HG03095 (cell line): ENCODE results near the gene BDKRB1.
"Not testable (repeated sequence)": the region's sequence is repeated elsewhere in the genome, so short reads cannot be mapped to it uniquely, and the experiment has no call there.

Experiments
- ATAC-seq: cut with Tn5 transposase; IDR thresholded peaks from one replicate; pipeline ENCODE4 v1.9.1; 2021; ENCODE audit warnings: moderate library complexity; ENCODE audit not compliant: unreplicated experiment

The BDKRB1 gene

DNA sequence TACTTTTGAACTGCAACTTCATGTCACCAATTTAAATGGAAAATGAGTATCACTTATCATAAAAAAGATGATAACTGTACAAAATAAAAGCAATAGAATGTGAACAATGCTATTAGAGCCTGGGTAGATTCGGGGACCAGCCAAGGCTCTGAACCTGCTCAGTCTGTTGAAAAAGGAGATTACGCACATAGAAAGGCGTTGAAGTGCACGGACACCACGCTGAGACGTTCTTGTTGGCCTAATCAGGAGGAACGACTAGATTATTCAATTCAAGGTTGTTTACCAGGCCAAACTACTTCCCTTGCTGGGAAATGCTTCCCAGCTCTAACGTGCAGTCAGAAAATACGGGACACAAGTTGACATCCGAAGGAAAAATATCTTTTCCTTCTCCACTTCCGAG is 23.5 kb upstream of the BDKRB1 start:
- ATAC-seq: no peak

DNA sequence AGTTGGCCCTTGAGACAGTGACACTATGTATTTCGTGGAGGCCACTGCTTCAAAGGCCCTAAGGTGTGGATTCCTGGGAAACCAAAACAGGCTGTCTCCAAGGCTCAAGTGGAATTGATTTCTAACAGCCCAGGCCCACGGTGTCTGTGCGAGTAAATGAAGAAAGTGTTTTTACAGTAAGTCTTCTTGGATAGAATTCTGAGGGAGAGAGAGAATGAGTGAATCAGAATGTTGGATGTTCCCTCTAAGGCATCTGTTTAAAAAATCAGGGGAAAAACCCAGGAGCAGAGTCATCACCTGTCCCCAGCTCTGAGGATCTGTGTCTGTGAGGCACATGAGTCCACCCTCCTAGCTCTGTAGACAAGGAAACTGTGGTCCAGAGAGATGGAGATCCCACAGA is 22.3 kb upstream of the BDKRB1 start:
- ATAC-seq: no peak

DNA sequence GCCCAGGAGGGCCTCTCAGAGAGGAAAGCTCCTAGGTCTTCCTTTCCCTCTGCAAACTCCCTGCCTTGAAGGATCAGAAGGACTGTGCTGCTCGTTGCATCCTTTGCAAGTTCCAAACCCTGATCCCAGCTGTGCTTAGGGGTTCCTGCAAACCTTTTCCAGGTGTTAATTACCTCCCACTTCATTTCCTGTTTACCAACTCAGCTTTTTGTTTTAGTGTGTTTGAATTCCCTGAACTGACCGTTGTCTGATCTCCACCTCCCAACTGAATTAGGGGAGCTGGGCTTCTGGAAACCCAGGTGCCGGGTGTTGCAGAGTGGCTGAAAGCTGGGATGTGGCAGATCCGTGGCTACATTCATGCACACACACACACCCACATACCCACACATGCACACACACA is 20.6 kb upstream of the BDKRB1 start:
- no peak for ATAC-seq

DNA sequence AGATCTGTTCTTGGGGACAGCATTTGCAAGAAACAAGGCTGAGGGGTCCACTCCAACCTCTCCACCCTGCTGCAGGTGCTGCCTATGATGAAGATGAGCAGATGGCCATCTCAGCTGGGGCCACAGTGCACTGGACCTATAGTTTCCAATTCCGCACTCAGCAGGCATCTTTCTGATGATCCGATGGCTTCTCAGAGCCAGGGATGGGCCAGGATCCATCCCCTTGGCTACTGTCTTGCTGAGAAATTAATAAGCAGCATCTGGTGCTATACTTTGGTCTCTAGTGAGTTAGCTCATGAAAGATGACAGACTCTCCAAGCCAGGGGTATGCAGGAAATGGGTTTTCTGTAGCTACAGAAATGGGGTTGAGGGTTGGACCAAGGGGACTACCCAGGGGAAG is 18.4 kb upstream of the BDKRB1 start:
- ATAC-seq: no peak

DNA sequence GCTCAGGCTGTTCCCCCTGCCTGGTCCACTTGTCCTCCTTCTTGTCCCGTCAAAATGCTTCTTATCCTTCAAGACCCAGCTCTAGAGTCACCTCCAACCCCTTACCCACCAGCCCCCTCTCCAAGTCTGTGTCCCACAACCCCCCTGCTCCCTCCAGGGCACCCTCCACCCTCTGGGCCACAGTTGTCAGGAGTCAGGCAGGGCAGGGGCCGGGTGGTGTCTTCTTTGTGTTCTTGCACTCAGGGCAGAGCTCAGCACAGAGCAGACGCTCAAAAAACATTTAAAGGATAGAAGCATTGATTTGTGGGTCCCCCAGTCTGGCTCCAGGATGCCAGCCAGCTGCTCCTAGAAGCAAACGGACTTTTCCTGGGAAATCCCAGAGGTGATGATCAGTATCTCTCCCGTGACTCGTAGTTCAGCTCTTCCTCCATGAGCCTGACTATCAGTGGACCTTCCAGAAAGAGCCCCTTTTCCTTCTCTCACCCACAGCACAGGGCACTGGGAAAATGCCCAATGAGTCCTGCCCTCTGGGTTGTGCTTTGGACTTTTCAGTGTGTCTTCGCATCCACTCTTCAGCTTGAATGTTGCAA is 17.2 kb upstream of the BDKRB1 start:
- no peak for ATAC-seq

DNA sequence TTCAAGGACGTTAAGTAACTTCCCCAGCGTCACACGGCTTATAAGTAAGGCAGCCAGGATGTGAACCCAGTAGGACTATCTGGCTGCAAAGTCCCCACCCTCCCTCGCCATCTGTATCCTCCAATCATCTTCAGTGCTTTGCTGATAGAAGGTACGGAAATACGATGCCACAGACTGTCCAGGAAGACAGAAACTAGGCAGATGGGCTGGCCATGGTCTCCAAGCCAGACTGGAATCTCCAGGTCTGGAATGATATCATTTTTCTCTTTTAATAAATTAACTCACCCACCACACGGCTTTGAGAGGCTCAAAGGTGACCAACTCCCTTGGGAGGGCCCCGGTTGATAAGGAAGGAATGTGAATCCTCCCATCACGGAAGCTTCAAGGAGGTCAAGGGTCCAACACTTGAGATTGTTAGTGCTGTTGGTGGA is 16.3 kb upstream of the BDKRB1 start:
- ATAC-seq: no peak

DNA sequence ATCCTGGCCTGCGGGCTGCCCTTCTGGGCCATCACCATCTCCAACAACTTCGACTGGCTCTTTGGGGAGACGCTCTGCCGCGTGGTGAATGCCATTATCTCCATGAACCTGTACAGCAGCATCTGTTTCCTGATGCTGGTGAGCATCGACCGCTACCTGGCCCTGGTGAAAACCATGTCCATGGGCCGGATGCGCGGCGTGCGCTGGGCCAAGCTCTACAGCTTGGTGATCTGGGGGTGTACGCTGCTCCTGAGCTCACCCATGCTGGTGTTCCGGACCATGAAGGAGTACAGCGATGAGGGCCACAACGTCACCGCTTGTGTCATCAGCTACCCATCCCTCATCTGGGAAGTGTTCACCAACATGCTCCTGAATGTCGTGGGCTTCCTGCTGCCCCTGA is 15.4 kb upstream of the BDKRB1 start:
- no peak for ATAC-seq

DNA sequence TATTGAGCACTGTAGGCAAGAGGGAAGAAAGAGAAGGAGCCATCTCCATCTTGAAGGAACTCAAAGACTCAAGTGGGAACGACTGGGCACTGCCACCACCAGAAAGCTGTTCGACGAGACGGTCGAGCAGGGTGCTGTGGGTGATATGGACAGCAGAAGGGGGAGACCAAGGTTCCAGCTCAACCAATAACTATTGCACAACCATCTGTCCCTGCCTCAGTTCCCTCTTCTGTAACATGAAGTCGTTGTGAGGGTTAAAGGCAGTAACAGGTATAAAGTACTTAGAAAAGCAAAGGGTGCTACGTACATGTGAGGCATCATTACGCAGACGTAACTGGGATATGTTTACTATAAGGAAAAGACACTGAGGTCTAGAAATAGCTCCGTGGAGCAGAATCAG is 13.9 kb upstream of the BDKRB1 start:
- no peak for ATAC-seq

DNA sequence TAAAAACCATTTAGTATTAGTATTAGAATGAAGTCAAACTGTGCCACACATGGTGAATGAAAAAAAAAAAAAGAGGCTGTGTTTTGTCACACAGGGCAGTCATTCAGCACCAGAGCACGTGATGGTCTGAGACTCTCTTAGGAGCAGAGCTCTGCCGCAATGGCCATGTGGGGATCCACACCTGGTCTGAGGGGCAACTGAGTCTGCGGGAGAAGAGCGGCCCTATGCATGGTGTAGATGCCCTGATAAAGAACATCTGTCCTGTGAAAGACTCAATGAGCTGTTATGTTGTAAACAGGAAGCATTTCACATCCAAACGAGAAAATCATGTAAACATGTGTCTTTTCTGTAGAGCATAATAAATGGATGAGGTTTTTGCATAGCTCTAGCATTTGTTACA is 12.2 kb upstream of the BDKRB1 start:
- ATAC-seq: no peak

DNA sequence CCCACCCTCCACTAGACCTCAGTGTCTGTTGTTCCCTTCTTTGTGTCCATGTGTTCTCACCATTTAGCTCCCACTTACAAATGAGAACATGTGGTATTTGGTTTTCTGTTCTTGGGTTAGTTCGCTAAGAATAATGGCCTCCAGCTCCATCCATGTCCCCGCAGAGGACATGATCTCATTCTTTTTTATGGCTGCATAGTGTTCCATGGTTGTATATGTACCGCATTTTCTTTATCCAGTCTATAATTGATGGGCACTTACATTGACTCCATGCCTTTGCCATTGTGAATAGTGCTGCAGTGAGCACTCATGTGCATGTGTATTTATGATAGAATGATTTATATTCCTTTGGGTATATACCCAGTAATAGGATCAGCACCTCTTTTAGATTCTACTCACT is 10.9 kb upstream of the BDKRB1 start:
- not testable (repeated sequence) for ATAC-seq

DNA sequence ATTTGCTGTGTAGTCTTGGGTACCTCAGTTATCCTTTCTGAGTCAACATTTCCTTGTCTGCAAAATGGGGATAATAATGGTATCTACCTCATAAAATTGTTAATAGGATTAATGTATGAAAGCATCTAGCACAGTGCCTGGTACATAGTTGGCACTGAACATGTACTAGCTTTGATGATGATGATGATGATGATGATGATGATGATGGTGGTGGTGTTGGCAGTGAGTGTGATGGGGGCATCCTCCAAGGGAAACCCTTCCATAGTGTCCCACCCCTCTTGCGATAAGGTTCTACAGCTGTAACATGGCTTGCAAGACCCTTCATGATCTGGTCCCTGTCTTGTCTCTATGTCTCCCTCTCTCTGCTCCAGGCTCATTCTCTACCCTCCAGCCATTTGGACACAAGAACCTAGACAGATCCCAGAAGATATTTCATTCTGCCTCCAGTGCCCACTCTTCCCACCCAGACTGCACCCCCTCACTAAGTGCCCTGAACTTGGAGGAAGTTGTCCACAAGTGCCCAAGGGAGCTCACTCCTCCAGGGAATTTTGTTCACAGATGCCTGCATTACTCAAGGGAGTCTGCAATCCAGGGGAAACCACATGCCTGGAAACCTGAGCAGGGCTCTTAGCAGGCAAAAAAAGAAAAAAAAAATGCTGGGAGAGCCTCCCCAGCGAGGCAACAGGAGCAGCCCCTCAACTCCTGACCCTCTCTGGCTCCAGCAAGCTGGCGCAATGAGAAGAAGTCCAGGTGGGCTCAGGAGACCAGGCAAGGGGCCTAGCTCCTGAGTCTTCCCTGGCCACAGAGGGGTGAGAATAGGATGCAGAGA is 10.1 kb upstream of the BDKRB1 start:
- ATAC-seq: no peak

DNA sequence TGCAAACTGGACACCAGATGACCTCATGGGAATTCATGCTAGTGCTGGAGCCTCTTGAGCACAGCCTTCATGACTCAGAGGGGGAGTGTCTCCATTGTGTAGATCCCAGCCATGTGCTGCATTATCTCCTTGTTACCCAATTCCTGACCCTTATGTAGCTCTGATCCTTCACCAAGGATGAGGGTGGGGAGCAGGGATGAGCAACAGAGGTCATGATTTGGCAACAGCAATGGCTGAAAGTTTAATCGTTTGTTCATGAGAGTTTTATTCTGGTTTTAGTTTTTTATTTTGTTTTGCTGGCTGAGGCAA is 9.5 kb upstream of the BDKRB1 start:
- no peak for ATAC-seq

DNA sequence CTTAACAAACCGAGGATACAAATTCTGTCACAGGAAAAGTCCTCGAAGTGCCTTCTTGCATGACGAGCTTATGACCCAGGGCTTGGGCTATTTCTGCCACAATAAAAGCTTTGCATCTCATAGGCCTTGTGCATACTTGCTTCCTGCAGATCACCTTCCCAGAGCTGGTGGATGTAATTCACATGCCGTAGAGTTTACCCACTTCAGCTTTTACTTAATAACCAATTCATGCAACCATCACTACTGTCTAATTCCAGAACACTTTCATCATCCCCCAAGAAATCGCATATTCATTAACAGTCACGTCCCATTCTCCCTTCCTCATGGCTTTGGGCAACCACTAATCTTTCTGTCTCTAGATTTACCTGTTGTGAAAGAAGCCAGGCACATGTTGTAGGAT is 9.0 kb upstream of the BDKRB1 start:
- no peak for ATAC-seq

DNA sequence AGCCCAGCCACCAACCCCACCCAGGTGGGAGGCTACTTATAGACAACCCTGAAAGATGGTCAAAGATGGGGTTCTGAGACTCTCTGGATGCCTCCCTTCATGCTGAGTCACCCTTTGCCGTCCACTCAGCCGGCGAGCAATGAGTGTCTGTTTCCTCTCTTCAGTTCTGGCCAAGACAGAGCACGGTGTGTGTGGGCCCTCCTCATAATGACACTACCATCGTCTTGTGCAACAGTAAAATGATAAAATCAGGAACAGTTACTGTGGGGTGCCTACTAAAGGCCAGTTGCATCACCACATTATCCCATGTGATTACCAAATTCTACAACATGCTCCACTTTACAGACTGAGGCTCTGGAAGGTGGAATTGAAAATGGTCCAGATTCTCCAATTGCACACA is 7.0 kb upstream of the BDKRB1 start:
- ATAC-seq: no peak

DNA sequence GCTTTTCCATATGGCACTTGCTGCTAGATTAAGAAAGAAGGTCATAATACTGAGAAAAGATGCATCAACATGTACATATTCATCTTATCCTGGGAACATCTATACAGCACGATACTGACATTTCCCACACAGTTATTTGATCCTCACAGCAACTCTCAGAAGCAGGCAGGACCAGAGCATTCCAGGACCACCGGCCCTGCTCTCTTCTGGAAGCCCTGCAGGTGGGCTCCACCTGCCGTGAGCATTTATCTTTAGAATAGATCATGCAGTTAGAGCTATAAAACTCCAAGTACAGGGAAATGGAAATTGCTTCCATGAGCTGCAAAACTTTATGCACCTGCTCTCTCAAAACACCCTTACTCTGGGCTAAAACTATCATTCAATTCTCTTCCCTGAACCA is 5.5 kb upstream of the BDKRB1 start:
- no peak for ATAC-seq

DNA sequence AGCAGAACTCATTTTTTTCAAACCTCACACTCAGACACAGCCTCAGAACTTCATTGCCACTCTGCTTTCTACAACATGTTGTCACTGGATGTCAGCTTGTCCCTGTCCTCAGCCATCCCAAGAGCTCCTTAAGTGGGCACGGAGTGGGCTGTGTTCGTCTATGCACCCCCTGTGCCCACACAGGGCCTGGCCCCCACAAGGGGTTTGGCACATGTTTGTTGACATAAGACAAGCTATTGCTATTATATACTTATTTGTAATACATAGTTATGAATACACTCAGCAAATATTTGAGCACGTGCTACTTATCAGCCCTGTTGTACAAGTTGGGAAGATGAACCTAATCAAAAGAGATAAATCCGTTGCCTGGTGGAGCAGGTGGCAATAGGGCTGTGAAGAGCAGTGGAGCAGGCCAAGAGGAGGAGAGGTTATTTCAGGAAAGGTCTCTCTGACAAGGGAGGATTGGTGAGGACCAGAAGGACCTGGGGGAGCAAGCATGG is 4.3 kb upstream of the BDKRB1 start:
- no peak for ATAC-seq

DNA sequence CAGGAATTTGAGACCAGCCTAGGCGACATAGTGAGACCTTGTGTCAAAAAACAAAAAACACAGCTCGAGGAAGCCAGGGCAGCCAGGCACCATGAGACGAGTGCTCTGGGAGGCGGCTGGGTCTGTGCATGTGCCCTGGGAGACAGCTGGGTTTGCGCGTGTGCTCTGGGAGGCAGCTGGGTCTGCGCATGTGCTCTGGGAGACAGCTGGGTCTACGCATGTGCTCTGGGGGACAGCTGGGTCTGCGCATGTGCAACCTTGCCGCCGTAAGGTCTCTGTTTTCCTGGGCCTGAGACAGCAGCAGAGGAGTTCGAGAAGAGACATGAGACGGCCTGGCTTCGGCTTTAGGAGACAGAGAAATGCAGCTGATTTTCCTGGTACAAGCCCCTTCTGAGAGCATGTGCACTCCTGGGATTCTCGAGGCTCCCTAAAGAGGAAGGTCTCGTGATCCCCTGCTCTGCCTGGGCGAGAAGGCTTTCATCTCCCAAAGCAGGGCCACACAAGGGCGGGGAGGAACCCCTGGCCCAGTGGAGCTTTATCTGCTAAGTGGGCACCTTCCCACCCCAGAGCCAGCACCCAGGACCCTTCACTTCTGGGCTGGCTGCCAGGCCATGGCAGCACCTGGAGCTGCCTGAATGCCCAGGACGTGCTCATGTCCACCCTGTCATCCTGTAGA is 3.5 kb upstream of the BDKRB1 start:
- no peak for ATAC-seq

DNA sequence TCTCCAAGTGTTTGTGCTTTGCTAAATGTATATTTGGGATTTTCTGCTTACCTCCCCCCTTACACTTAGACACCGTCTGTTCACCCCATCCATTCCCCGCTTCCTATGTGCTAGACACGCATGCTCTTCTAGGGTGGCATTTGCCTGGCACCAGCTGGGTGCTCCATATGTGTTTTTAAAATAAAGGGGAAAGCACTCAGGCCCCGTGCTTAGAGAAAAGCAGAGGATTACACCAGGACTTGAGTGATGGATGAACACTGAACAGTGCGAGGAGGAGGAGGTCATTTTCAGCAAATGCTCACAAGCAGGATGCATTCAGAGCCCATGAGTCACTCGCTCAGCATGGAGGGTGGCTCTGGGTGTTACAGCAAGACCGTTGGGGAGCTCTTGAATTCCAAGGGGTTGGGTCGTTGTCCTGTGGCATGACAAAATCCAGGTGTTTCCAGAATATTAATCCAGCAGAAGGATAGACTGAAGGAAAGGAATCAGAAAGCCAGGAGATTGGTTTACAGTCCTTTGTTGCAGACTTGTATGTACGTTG is 2.9 kb upstream of the BDKRB1 start:
- ATAC-seq: no peak

DNA sequence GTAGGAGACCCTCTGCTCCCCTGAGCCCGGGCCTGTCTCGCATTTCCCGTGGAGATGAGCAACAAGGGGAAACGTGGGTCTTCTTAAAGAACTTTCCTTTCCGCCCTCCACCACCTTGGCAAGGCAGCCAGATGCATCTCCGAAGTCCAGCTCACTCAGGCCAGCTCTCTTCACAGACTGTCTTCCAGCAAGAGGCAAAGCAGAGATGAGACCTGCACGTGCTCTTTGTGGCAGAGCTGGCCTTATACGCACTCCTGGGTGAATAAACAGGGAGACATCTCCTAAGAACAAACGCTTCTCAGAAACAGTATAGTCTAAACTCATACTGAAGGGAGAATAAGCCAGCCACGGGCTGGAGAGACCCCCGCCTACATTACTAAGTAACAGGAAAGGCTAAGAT is 1.3 kb upstream of the BDKRB1 start:
- no peak for ATAC-seq

DNA sequence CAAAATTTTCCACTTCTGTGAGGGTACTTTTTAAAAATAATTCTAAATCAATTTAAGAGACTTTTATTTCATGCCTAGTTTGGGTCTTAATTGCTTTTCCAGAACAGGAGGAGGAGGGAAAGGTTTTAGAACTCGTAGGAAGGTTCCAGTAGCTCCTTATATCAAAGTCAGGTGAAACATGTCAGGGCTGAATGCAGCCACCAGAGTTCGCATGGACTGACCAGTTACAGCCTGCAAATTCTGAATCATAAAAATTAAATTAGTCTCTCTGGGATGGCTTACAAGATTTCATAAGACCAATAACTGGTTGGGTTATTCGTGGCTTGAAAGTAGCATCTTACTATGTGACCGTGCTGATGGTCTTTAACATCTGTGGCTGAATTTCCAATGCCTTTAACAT is 397 bp downstream of the BDKRB1 start:
- no peak for ATAC-seq

DNA sequence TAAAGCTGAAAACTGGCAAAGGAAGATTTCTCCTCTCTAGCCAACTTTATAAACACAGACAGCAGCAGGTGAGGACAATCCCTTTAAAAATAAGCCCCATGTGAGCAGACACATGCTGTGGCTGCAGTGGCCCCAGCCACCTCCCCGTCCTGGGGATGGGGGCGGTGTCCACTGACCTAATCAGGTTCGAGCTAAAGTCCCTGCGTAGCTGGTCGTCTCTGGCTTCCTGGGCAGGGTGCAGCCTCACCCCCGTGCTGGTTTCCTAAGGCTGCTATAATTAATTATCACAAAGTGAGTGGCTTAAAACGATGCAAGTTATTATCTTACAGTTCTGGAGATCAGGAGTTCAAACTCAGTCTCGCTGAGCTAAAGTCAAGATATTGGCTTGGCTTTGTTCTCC is 1.0 kb downstream of the BDKRB1 start:
- ATAC-seq: no peak

DNA sequence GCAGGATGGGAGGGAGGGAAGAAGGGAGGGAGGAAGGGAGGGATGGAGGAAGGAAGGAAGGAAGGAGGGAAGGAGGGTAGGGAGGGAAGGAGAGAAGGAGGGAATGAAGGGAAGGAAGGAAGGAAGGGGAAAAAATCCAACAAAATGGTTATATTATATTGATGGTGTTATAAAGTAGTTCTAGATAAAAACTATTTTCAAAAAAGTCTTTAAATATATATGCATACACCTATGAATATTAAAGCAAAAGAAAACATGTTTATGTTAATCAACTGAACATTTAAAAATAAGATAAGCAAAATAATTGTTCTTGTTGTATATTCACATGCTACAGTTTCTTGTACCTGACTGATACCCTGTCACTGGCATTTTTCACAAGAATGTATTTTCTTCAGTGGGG is 1.9 kb downstream of the BDKRB1 start:
- no peak for ATAC-seq
